NCI-H460 (cell line): ENCODE results near the gene SPRR2E. TPM values are rescaled to one million over a fixed set of nuclear protein-coding genes. Genes with fewer than 3 reads are reported as not detected.
"Not testable (repeated sequence)": the region's sequence is repeated elsewhere in the genome, so short reads cannot be mapped to it uniquely, and the experiment has no call there.

ENCODE experiments used
- DNase-seq: peaks from one replicate; pipeline ENCODE4 v3.0.0-alpha.2; 2016; ENCODE audit warnings: low read depth; ENCODE audit errors: extremely low read depth
- small RNA-seq, 2 experiments: library from RNA; depleted of rRNA; stranded (forward); fragments of <200 nt; gene quantifications; one replicate each; pipeline ENCODE3, GENCODE V24; 2014
- total RNA-seq: library from RNA; depleted of rRNA; stranded (reverse); fragments of >200 nt; shearing (Covaris generic); gene quantifications from 2 replicates; pipeline ENCODE4 v1.2.3, GENCODE V29; 2014; rRNA removed

SPRR2E gene
- total RNA-seq, 1 experiment from 2014 or later = not detected

DNA sequence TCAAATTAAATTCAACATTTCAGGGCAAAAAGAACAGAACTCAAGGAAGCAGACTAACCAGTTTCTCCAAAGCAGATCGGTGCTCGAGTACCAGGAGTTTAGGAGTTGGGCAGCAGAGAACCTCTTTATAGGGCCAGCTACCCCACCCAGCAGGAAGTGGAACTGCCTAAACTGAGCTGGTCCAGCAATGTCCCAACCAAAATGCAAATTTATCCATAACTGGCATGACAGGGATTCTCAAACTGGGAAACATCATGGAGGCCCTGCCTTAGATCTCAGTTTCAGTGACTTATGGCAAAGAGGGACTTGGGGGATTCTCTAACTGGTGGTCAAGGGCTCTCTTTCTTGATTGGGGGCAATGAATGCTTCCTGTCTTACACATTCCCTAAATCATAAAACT, 22.8 kb downstream of the SPRR2E start, which contains the start of gene SPRR2B:
Gene SPRR2B (minus strand): TSS at position 101 of the 400 bp plus-strand sequence. CDS start 772 bp downstream, outside the sequence.
- no peak for DNase-seq

DNA sequence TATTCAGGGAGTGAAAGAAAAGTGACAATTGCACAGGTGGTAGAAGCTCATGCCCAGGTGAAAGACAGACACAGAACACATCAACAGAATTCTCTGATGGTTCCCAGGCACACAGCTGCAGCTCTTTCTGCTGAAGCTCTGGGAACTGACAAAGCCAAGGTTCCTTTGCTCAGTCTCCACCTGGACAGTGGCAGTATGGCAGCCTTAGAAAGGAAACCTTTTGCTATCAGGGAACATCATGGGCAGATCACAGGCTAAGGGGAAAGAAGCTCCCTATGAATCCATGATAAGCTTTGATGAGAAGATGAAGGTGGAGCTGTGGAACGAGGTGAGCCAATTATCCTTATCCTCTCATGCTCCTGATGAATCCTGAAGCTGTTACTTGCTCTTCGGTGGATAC, 24.1 kb downstream of the SPRR2E start:
- no peak for DNase-seq

- DNase-seq = no peak
Observed at GRCh38 chr1:153058826-153059784, 35.2 kb downstream of the SPRR2E start.

DNA sequence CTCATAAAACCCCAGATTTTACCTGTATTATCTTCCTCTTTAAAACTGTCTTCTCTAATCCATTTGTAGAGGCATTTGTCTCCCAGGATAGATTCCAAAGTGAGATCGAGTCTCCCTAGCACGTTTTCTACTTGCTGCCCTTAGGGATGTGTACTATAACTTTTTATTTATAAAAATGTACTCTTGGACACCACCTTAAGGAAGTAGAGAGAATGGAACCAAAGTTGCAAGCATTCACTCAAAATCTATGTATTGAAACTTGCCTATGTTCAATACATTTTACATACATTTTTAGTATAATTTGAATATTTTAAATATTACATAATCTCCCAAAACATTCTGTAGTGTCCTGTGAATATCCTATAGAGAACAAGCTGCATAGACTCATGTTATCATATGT, 36.2 kb downstream of the SPRR2E start:
- no peak for DNase-seq

- DNase-seq = no peak
Observed at GRCh38 chr1:153057375-153057774, 37.0 kb downstream of the SPRR2E start, which contains the start of gene SPRR2A. Gene SPRR2A (minus strand): TSS chr1:153057512. CDS start chr1:153056735, 777 bp downstream.

- not testable (repeated sequence) for DNase-seq
Observed at GRCh38 chr1:153056111-153056510, 38.2 kb downstream of the SPRR2E start.

GRCh38 chr1:153049211-153049610, 45.1 kb downstream of the SPRR2E start:
- no peak for DNase-seq

Small RNA genes within 50 kb of the gene (small RNA-seq; reads per million reads assigned to genes)
- 0 reads per million in 2 experiments for gene SPRR2C

Other genes with a start within 250 kb of the SPRR2E start
- gene LCE7A, start 234.5 kb downstream of the SPRR2E start, total RNA-seq = not detected in 2 replicates
- not detected in 2 replicates for gene SMCP, start 216.2 kb downstream of the SPRR2E start, total RNA-seq
- not detected in 2 replicates for gene IVL, start 186.0 kb downstream of the SPRR2E start, total RNA-seq
- gene SPRR5, start 147.3 kb downstream of the SPRR2E start, total RNA-seq = not detected in 2 replicates
- gene SPRR4, start 123.9 kb downstream of the SPRR2E start, total RNA-seq = not detected in 2 replicates
- not detected in 2 replicates for gene SPRR1A, start 110.4 kb downstream of the SPRR2E start, total RNA-seq
- gene SPRR3, start 92.8 kb downstream of the SPRR2E start, total RNA-seq = not detected in 2 replicates
- not detected in 2 replicates for gene SPRR1B, start 63.3 kb downstream of the SPRR2E start, total RNA-seq
- gene SPRR2D, start 53.4 kb downstream of the SPRR2E start, total RNA-seq = not detected in 2 replicates
- not detected in 2 replicates for gene SPRR2A, start 37.0 kb downstream of the SPRR2E start, total RNA-seq
- not detected in 2 replicates for gene SPRR2B, start 22.9 kb downstream of the SPRR2E start, total RNA-seq
- gene SPRR2F, start 19.0 kb upstream of the SPRR2E start, total RNA-seq = not detected in 2 replicates
- gene SPRR2G, start 56.4 kb upstream of the SPRR2E start, total RNA-seq = not detected in 2 replicates
- gene LELP1, start 108.9 kb upstream of the SPRR2E start, total RNA-seq = not detected in 2 replicates
- not detected in 2 replicates for gene PRR9, start 123.1 kb upstream of the SPRR2E start, total RNA-seq
- not detected in 2 replicates for gene LORICRIN, start 165.2 kb upstream of the SPRR2E start, total RNA-seq
- not detected in 2 replicates for gene PGLYRP3, start 218.4 kb upstream of the SPRR2E start, total RNA-seq